Endothelial cell of umbilical vein (primary cell): ENCODE results near the gene TMEM225B. TPM values are rescaled to one million over a fixed set of nuclear protein-coding genes. Genes with fewer than 3 reads are reported as not detected.

ENCODE experiments used
- BruUV-seq: library from RNA; stranded (reverse); fragments of 400-500 nt; replicated peaks from 2 replicates; lab custom pipeline; 2021; lab: Mats Ljungman, UMichigan
- CTCF ChIA-PET: fragments of 300-600, 350-600 bp; sonication (Branson Sonifier 250); formaldehyde crosslinking; loops from one replicate; lab custom pipeline; 2021; ENCODE audit warnings: antibody characterized with exemption, inconsistent platforms; lab: Charles Lee
- POLR2A ChIA-PET: fragments of 300-600, 350-600 bp; sonication (Branson Sonifier 250); formaldehyde crosslinking; loops from one replicate; lab custom pipeline; 2021; ENCODE audit warnings: antibody characterized with exemption, inconsistent platforms; lab: Charles Lee
- DNase-seq: peaks from one replicate; pipeline ENCODE4 v3.0.0-alpha.2; 2011; ENCODE audit warnings: low read depth, low spot score
- FAIRE-seq: peaks from 2 replicates; lab custom pipeline; 2011; peaks lifted over from hg19 to GRCh38; lab: Jason Lieb, UNC
- H2AFZ ChIP-seq: 2 replicates; pipeline ENCODE4 v1.6.0; 2012; ENCODE audit warnings: low read depth, low read length, control low read depth, inconsistent platforms
- H3K27ac ChIP-seq: 2 replicates; pipeline ENCODE4 v1.5.1; 2011; ENCODE audit warnings: low read depth, mild to moderate bottlenecking, control low read depth, low read length, moderate library complexity; ENCODE audit not compliant: insufficient read depth
- H3K27me3 ChIP-seq, 2 experiments: 2 replicates each; pipeline versions ENCODE4 v1.6.0 to v1.6.1; 2011; ENCODE audit warnings: low read length in 2 of 2, mixed read lengths in 1 of 2; ENCODE audit not compliant: control insufficient read depth in 2 of 2, insufficient read depth in 2 of 2
- H3K36me3 ChIP-seq, 2 experiments: 2 replicates in 1 of 2; 3 replicates in 1 of 2; pipeline ENCODE4 v1.5.1; 2011; ENCODE audit warnings: low read length in 2 of 2, mild to moderate bottlenecking in 1 of 2, moderate library complexity in 1 of 2; ENCODE audit not compliant: control insufficient read depth in 2 of 2, insufficient read depth in 2 of 2; ENCODE audit errors: extremely low read depth in 1 of 2
- H3K4me1 ChIP-seq: 3 replicates; pipeline ENCODE4 v1.5.1; 2011; ENCODE audit warnings: mild to moderate bottlenecking, low read length; ENCODE audit not compliant: control insufficient read depth, insufficient read depth; ENCODE audit errors: extremely low read depth
- H3K4me2 ChIP-seq: 2 replicates; pipeline ENCODE4 v1.6.1; 2011; ENCODE audit warnings: low read length, control low read depth, mixed read lengths; ENCODE audit not compliant: insufficient read depth
- H3K4me3 ChIP-seq, 3 experiments: fragments of 200-600 bp in 1 of 3; sonication (generic), shearing (Covaris generic) in 1 of 3; replicated peaks in 1 of 3; 2 replicates each; pipeline ENCODE4 v1.5.1; 2011 to 2016; ENCODE audit warnings: control low read depth in 3 of 3, low read length in 3 of 3, mild to moderate bottlenecking in 2 of 3, inconsistent platforms in 1 of 3, low read depth in 1 of 3, moderate library complexity in 1 of 3; ENCODE audit not compliant: insufficient read depth in 1 of 3
- H3K79me2 ChIP-seq: 2 replicates; pipeline ENCODE4 v1.6.0; 2012; ENCODE audit warnings: low read length, inconsistent platforms; ENCODE audit not compliant: control insufficient read depth, insufficient read depth
- H3K9ac ChIP-seq: replicated peaks from 2 replicates; pipeline ENCODE3; 2011; ENCODE audit warnings: low read length, control low read depth; ENCODE audit not compliant: insufficient read depth; ENCODE audit errors: extremely low read depth
- H3K9me1 ChIP-seq: replicated peaks from 3 replicates; pipeline ENCODE4 v1.6.0; 2011; ENCODE audit warnings: mild to moderate bottlenecking, low read length; ENCODE audit not compliant: control insufficient read depth, insufficient read depth; ENCODE audit errors: extremely low read depth
- H3K9me3 ChIP-seq: replicated peaks from 2 replicates; pipeline ENCODE4 v1.5.1; 2012; ENCODE audit warnings: low read length, inconsistent platforms; ENCODE audit not compliant: control insufficient read depth, insufficient read depth
- H4K20me1 ChIP-seq: replicated peaks from 2 replicates; pipeline ENCODE3; 2011; ENCODE audit warnings: mild to moderate bottlenecking, low read length; ENCODE audit not compliant: control insufficient read depth, insufficient read depth; ENCODE audit errors: extremely low read depth
- EZH2 ChIP-seq: IDR thresholded peaks from 2 replicates; pipeline ENCODE4 v1.6.1; 2012; ENCODE audit warnings: borderline replicate concordance, low read depth, mild to moderate bottlenecking, moderate library complexity, low read length, inconsistent platforms; ENCODE audit not compliant: severe bottlenecking
- FOS ChIP-seq: IDR thresholded peaks from 2 replicates; pipeline ENCODE4 v1.6.1; 2011; ENCODE audit warnings: mild to moderate bottlenecking, low read length, moderate library complexity, borderline replicate concordance; ENCODE audit not compliant: insufficient read depth
- GATA2 ChIP-seq: IDR thresholded peaks from 2 replicates; pipeline ENCODE4 v1.7.0; 2011; ENCODE audit warnings: low read depth, mild to moderate bottlenecking, moderate library complexity, mixed read lengths, low read length; ENCODE audit not compliant: insufficient read length, insufficient read depth
- JUN ChIP-seq: IDR thresholded peaks from 2 replicates; pipeline ENCODE4 v1.6.1; 2011; ENCODE audit warnings: borderline replicate concordance, low read depth; ENCODE audit not compliant: insufficient read length, insufficient read depth
- MAX ChIP-seq: IDR thresholded peaks from 2 replicates; pipeline ENCODE4 v1.6.1; 2011; ENCODE audit not compliant: insufficient read depth, insufficient read length
- MYC ChIP-seq: IDR thresholded peaks from one replicate; pipeline ENCODE4 v1.6.1; 2011; ENCODE audit warnings: mild to moderate bottlenecking, low read depth, low read length
- POLR2A ChIP-seq: IDR thresholded peaks from 2 replicates; pipeline ENCODE4 v1.6.1; 2012; ENCODE audit warnings: low read depth, mild to moderate bottlenecking, control low read depth, low read length
- POLR2AphosphoS5 ChIP-seq: IDR thresholded peaks from 2 replicates; pipeline ENCODE4 v1.6.1; 2012; ENCODE audit warnings: low read depth, mild to moderate bottlenecking, control low read depth, low read length, moderate library complexity; ENCODE audit not compliant: insufficient read depth
- dilution Hi-C: fragments of 300-500 bp; cut with MboI; formaldehyde crosslinking; loops from one replicate; pipeline ENCODE4 v1.15.0; 2019; ENCODE audit warnings: low sequenced_read_pairs; ENCODE audit not compliant: extremely low pct_ligation_motif_present
- intact Hi-C: fragments of 100-400 bp; cut with micrococcal nuclease; formaldehyde crosslinking; loops from one replicate; pipeline ENCODE4 v1.10.0; 2022
- polyA plus RNA-seq, 4 experiments: library from polyadenylated mRNA; depleted of rRNA in 3 of 4; stranded (reverse) in 3 of 4; unstranded in 1 of 4; fragments of >200 nt; gene quantifications; 2 replicates each; pipeline versions ENCODE4 v1.2.1 to v1.2.3, GENCODE V29; 2011 to 2012; ENCODE audit warnings: missing spikeins in 1 of 4
- total RNA-seq: library from RNA; stranded (reverse); gene quantifications from 2 replicates; pipeline ENCODE4 v1.2.3, GENCODE V29; 2021
- TF ChIP-seq, protein P1 (sequence below), 2 donors: IDR thresholded peaks; 1 replicate in 1 of 2; 2 replicates in 1 of 2; pipeline ENCODE4 v1.5.1; 2011; ENCODE audit warnings: low read length in 2 of 2, mild to moderate bottlenecking in 2 of 2, moderate library complexity in 2 of 2, control low read depth in 1 of 2, inconsistent platforms in 1 of 2, low read depth in 1 of 2; ENCODE audit not compliant: insufficient read depth in 1 of 2; ENCODE audit errors: extremely low read depth in 1 of 2

TMEM225B gene
- total and polyA plus RNA-seq, 2 donors (not counting 3 experiments of a cell fraction or from before 2014, with no cell fraction given) = 0.29 TPM; not detected in 1

DNA sequence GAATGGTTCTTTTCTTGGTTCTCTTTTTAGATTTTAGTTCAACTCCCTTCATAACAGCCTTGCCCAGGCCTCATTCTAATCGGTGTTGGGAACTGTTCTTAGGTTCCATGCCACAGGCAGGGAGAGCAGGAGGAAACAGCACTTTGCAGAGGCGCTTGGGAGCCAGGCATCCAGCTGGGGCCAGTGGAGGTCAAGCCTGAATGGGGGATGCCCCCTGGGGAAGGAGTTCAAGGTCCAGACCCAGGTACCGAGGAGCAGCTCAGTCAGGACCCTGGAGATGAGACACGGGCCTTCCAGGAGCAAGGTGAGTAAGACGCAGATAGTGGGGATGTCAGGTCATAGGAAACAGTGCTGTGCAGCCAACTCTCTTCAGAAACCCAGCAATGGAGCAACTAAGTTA lies 23.2 kb downstream of the TMEM225B start:
- Histone ChIP-seq H4K20me1 (no peaks in the 10 kb centered on the region), H3K36me3 (peaks cover 18 to 56% of the 10 kb centered on the region in 2 experiments), H2AFZ (no peak overlapping the region), H3K4me3 (no peak overlapping the region), H3K4me2 (no peak overlapping the region), H3K27ac (no peak overlapping the region), H3K9me3 (no peaks in the 10 kb centered on the region), H3K79me2 (peaks cover 10% of the 10 kb centered on the region), H3K27me3 (no peaks in the 10 kb centered on the region), H3K9me1 (no peaks in the 10 kb centered on the region), H3K9ac (no peak overlapping the region), H3K4me1 (peaks cover 9% of the 10 kb centered on the region)
- DNase-seq = no peak
- no TSS peak for BruUV-seq
- TF ChIP-seq MAX (no peak), POLR2A (no peak), POLR2AphosphoS5 (no peak), FOS (no peak)
- TF ChIP-seq, protein P1, sequence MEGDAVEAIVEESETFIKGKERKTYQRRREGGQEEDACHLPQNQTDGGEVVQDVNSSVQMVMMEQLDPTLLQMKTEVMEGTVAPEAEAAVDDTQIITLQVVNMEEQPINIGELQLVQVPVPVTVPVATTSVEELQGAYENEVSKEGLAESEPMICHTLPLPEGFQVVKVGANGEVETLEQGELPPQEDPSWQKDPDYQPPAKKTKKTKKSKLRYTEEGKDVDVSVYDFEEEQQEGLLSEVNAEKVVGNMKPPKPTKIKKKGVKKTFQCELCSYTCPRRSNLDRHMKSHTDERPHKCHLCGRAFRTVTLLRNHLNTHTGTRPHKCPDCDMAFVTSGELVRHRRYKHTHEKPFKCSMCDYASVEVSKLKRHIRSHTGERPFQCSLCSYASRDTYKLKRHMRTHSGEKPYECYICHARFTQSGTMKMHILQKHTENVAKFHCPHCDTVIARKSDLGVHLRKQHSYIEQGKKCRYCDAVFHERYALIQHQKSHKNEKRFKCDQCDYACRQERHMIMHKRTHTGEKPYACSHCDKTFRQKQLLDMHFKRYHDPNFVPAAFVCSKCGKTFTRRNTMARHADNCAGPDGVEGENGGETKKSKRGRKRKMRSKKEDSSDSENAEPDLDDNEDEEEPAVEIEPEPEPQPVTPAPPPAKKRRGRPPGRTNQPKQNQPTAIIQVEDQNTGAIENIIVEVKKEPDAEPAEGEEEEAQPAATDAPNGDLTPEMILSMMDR (IDR thresholded peaks at IDR 0.05; ENCODE audit: extremely low read depth in 1 of 2, insufficient read depth in 1 of 2, low read depth in 1 of 2, low read length in 2 of 2) = no peak
- intact Hi-C loops = no loop called here
- dilution Hi-C loops = no loop called here
- no peak for FAIRE-seq
- CTCF ChIA-PET = no interaction called here
- POLR2A ChIA-PET = no interaction called here

DNA sequence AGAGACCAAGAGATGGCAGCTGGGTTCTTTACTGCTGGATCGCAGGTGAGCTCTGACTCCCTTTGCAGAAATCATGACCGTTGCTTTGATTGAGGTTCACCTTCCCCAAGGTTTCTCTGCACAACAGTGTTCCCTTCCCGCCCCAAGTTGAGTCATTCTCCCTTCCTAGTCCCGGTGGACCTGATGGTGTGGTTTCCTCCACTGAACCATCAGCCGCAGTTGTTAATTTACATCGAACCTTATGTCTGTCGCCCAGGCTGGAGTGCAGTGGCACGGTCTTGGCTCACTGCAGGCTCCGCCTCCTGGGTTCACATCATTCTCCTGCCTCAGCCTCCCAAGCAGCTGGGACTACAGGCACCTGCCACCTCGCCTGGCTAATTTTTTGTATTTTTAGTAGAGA lies 24.5 kb downstream of the TMEM225B start:
- H3K9me1 ChIP-seq = no peaks in the 10 kb centered on the region
- FAIRE-seq (no peak), DNase-seq (no peak)
- no peak overlapping the region for H2AFZ ChIP-seq
- ChIA-PET CTCF (no interaction called here), POLR2A (no interaction called here)
- dilution Hi-C loops = no loop called here
- BruUV-seq = no TSS peak
- H3K79me2 ChIP-seq = peaks cover 5% of the 10 kb centered on the region
- H3K27me3 ChIP-seq = no peaks in the 10 kb centered on the region
- H3K4me1 ChIP-seq = peaks cover 5% of the 10 kb centered on the region
- H3K4me2 ChIP-seq = no peak overlapping the region
- H4K20me1 ChIP-seq = no peaks in the 10 kb centered on the region
- no peak overlapping the region for H3K9ac ChIP-seq
- no peak overlapping the region for H3K4me3 ChIP-seq
- peaks cover 23 to 59% of the 10 kb centered on the region in 2 experiments for H3K36me3 ChIP-seq
- H3K9me3 ChIP-seq = no peaks in the 10 kb centered on the region
- intact Hi-C loops = no loop called here
- TF ChIP-seq JUN (no peak), POLR2AphosphoS5 (no peak), GATA2 (no peak), EZH2 (no peak), FOS (no peak), MAX (no peak), POLR2A (no peak), MYC (no peak)
- TF ChIP-seq, protein P1 (IDR thresholded peaks at IDR 0.05; ENCODE audit: extremely low read depth in 1 of 2, insufficient read depth in 1 of 2, low read depth in 1 of 2, low read length in 2 of 2) = no peak
- H3K27ac ChIP-seq = no peak overlapping the region
